ENCODE data around the gene ABCA3.

GRCh38 chr16:2298621-2299020, 41.9 kb downstream of the ABCA3 start:
- no peak for TF ChIP-seq POLR2A (IDR thresholded peaks at IDR 0.05)
- no peak for TF ChIP-seq CTCF (IDR thresholded peaks at IDR 0.05)
- no peak for TF ChIP-seq POLR2AphosphoS5 (IDR thresholded peaks at IDR 0.05)
- no peak for TF ChIP-seq EP300 (IDR thresholded peaks at IDR 0.05)

All from upper lobe of left lung (tissue), 4 donors.